OCI-M2 (cell line): ENCODE data around the gene RAB11FIP4.
A peak's percentile ranks its signal among the peaks of the same experiment; 100 is the strongest.

Experiments
- DNase-seq: peaks from one replicate; lab custom pipeline; 2025; ENCODE audit not compliant: unreplicated experiment; lab: John Stamatoyannopoulos, UW

RAB11FIP4 gene

DNA sequence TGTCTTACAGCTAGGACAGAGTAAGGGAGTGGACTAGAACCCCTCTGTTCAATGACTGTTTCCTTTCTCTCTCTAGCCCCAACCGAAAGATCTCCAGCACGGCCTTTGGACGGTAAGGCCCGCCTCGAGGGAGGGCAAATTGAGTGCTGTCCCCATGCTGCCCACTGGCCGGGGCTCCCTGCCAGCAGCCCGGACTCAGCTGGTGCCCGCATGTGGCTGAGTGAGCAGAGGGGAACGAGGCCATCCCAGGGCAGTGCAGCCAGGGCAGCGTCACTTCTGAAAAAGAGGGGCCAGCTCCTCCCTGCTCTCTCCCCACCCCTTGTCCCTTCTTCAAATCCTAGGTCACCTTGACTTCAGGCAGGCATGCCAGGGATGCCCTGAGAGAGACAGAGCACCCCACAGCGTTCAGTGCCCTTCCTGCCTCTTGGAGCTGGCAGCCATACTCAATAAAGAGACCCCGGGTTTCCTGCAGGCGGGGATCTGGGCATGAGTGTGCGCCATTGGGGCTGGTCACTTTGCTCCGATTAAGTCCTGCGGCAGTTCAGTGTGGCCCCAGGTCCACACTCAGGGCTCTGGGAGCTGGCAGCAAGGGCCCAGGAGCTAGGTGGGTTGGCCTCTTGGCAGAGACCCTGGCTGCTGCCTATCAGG lies 130.9 kb downstream of the RAB11FIP4 start:
- no peak for DNase-seq

DNA sequence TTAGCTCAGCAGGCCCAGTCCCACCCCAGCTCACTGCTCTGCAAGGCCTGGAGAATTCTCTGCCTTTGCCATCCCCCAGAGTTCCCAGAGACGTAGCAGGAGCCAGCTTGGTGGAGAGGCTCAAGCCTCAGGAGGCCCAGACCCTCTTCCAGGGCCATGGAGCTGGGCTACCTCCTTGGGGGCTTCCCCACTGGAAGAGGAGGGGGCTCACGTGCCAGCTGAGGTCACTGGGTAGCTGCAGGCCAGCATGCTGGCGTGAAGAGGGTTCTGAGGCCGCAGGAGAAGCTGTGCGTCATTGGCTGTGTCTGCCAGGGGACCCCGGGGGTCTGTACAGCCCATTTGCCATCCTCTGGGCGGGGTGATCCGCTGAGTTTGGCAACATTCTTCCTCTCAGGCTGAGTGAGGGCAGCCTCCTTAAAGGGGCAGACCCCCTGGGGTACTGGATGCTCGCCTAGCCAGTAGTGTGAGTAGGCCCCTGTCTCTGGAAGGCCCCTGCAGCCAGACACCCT lies 131.6 kb downstream of the RAB11FIP4 start:
- DNase-seq: no peak

DNA sequence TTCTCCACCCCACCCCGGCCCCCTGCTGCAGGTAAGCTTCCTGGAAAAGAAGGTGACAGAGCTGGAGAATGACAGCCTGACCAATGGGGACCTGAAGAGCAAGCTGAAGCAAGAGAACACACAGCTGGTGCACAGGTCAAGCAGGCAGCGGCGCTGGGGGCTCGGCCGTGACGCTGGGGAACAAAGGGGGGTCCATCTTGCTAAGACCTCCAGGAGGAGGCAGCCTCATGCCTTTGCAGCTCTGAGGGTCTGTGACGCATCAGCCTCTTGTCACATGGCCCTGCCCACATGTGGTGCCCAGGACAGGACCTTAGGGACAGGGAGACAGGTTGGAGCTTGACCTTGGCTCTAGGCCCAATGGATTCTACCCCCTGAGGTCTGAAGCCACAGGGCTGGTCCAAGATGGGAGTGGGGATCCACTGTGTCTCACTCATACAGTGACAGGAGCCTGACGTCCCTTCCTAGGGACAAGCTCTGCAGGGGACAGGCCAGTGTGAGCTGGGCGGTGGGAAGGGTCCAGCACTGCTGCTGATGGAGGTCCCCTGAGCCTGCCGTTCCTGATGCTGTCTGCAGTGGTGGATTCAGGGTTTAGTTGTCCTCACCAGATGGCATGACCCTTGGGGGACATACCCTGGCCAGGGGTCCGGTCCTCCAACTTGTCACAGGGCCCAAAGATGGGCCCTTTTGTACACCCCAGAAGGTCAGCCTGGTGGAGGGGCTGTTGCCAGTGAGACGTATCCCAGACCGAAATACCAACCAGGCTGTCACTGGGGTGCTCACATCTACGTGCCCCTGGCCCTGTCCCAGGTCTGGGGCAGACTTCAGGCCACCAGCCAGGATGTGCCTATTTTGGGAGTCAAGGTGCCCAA lies 132.6 kb downstream of the RAB11FIP4 start:
- DNase-seq: no peak

DNA sequence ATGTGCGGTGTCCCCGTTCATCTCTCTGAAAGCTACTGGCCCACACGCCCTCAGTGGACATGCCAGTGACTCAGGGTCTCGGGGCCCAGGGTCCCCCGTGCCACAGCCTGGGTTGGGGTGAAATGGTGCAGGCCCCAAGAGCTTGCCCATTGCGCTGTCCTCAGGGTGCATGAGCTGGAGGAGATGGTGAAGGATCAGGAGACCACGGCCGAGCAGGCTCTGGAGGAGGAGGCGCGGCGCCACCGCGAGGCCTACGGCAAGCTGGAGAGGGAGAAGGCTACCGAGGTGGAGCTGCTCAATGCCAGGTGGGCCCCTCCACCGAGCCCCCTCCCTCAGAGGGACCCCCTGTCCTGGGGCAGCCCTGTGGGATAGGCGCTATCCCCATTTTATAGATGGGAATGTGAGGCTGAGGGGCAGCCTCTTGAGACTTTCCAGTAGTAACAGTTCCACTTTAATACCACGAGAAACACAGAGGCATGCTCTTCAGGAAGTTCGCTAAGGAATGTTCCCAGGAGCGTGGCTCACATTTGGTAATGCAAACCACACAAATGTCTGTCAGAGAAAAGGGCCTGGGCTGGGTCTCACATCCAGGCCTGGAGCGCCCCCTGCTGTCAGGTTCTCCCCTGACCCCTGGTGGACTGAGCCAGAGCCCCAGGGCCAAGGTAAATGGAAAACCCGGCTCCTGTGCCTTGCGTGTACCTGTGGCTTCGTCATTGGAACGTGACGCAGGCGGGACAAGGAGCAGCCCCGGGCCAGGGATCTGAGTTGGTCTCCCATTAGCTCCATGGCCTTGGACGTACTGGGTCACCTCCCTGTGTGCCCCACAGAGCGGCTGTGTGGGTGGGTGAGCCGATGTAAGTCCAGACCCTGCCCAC lies 133.7 kb downstream of the RAB11FIP4 start:
- peak; percentile 31 for DNase-seq

DNA sequence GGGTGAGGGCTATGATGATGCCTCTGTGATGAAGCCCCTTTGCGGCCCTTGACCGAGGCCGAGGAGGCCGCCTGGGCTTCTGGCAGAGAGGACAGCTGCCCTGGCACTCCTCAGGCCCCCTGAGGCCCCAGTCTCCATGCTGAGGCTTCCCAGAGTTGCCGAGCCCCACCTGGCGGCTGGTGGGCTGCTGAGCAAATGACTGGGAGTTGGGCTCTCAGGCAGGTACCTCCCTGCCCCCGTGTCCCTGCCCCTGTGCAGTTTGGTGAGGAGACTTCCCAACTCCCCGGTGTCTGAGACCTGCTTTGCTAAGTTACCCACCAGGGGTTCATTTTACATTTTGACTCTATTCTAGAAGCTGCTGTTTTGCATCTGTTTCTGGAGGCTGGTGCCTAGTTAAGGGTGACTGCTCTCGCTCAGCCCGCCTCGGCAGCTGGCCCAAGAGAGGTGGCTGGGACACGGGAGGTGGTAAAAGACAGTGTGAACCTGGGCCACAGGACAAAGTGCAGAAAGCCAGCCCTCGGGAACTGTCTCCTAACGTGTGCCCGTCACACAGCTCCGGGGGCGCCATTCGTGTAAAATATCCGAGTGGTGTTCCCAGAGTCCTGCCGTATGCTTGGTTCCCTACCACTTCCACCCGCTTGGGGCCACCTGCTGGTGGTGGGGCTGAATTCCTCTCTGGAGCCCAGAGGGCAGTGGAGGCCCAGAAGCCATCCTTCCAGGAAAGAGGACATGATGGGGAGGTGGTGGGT lies 134.5 kb downstream of the RAB11FIP4 start:
- no peak for DNase-seq

DNA sequence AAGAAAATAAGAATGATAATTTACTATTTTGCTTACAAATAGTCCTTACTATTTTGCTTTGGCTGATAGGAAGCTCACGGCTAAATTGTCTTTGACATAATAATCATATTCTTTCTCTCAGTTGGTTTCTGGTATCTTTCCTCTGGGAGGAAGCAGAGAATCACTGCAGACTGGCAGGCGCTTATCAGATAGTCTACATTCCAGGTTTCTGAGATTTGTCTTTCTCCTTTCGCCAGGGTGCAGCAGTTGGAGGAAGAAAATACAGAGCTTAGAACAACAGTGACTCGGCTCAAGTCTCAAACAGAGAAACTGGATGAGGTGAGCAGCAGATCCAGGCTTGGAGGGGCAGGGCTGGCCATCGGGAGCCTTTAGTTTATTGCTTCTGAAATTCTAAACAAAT lies 136.1 kb downstream of the RAB11FIP4 start:
- no peak for DNase-seq

DNA sequence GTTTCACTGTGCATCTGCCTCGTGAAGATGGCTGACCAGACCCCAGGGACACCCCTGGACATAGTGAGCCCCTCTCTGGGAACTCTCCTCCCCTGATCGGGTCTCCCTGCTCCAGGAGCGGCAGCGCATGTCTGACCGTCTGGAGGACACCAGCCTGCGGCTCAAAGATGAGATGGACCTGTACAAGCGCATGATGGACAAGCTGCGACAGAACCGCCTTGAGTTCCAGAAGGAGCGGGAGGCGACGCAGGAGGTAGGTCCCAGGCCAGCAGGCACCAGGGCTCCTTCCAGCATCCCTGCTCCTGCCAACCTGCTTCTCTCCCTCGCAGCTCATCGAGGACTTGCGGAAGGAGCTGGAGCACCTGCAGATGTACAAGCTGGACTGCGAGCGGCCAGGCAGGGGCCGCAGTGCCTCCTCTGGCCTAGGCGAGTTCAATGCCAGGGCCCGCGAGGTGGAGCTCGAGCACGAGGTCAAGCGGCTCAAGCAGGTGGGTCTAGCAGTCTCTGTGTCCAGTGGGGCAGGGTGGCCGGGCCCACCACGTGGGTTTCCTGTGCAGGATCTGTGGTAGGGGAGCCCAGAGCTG lies 136.9 kb downstream of the RAB11FIP4 start:
- DNase-seq: no peak

DNA sequence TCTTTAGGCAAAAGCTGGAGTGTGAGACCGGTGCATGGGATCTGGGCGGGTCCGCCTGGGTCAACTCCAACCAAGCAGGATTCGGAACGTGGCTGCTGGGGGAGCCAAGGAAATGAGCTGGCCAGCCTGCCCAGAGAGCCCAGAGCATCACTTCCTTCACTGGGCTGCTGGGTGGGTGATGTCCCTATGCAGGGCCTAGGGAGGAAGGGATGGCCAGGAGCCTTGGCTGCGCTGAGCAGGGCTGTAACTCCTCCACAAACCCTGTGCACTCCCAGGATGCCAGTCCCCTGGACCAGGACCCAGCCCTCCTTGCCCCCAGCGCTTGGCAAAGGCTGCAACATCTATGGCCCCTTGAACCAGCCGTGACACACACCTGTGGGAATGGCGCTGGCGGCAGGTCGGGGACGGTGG lies 138.4 kb downstream of the RAB11FIP4 start:
- DNase-seq: no peak

DNA sequence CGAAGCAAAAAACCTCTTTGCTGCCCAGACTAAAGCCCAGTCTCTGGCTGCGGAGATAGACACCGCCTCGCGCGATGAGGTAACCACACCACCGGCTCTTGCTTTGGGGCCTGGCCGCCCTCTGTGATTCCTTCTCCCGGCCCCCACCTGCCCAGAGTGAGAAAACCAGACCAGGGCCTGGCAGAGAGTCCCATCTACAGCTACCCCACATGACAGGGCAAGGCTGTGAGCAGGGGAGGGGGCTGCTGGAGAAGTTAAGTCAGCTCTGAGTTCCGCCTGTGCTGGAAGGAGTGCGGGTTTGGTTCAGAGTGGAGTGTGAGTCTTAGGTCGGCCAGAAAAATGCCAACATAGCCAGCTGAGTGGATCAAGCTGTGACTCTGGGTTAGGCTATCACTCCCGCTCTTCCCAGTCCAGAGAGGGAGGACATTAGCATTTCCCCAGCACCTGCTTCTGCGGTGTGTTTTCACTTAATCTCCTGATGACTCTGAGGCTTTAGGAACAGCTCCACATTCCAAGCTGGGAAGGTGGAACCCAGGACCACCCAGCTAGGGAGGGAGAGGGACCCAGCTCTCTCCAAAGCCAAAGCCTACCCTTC lies 139.0 kb downstream of the RAB11FIP4 start:
- DNase-seq: no peak

DNA sequence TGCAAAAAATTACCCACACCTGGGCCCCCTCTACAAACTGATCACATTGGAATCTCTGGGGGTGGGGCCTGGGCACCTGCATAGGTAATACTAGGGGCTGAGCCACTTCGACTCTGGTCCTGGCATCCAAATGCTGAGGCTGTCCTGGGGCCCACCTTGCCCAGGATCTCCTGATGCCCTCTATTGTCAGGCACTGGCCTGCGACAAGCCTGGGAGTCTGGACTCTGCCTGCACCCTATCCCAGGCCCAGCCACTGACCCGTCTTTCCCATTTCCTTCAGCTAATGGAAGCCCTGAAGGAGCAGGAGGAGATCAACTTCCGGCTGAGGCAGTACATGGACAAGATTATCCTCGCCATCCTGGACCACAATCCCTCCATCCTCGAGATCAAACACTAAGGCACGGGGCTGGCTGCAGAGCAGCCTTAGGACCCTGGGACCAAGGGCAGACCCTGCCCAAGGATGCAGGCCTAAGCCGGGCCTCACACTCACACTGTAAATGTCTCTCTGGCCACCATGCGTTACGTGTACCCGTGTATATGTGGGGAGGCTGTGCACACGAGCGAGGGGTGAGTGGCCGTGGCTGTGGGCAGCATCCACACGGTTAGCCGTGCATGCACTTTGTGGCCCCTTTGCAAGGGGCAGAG lies 140.0 kb downstream of the RAB11FIP4 start:
- no peak for DNase-seq

DNA sequence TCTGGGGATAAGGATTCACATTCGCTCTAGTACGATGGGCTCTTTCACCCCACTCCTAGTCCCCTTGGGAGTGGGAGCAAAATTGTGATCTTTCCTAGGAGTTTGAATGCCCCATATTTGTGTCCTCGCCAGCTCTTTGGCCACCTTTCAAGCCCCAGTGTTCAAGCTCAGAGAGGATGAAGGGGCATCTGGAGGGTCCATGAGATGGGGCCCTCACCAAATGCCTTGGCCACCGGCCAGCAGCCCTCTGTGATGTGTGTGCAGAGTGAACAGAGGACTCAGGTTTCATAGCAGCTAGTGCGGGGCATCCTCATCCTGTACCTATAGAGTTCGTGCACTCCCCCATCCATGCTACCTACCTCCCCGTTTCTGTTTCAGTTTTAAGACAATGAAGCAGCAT lies 140.6 kb downstream of the RAB11FIP4 start:
- DNase-seq: no peak

DNA sequence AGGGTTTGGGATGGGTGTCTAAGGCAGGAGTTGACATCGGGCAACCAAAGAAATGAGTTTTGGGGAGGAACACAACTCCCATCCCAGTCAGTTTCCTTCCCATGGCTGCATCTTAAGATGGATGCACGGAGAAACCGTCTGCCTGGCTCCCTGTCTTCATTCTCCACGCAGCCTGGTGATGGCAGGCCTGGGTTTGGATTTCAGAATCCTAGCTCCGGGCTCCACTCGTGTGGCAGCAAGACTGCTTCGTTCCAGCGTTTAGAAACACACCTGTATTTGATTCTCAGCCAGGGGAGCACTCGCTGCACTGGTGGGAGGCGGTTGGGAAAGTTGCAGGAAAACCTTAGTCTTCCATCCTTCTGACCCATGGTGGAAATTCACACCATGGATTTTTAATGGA lies 141.1 kb downstream of the RAB11FIP4 start:
- no peak for DNase-seq

DNA sequence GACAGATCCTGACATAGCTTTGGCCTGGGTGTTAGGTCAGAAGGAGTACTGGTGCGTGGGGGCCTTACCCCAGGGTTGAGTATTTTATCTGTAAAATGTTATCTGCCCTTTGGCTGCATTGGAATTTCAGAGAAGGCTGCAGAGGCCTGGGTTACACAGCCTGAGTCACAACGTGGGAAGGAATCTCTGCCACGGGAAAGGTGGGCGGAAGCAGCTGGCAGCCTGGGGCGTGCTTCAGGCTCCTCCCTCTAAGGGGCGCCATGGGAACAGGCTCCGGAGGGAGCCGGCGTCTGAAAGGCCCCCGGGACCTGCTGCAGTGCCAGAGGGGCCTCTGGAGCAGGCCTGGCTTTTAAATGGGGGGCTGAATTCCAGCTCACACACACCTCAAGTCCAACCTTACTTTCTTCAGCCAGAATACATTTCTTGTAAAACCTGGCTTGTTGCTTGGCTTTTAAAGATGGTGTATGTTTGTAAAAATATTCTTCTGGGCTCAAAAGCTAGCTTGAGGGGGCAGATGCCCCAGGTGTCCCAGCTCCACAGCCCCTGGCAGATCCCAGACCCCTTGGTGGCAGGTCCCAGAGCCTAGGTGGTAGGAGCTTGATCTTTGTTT lies 142.2 kb downstream of the RAB11FIP4 start:
- no peak for DNase-seq

DNA sequence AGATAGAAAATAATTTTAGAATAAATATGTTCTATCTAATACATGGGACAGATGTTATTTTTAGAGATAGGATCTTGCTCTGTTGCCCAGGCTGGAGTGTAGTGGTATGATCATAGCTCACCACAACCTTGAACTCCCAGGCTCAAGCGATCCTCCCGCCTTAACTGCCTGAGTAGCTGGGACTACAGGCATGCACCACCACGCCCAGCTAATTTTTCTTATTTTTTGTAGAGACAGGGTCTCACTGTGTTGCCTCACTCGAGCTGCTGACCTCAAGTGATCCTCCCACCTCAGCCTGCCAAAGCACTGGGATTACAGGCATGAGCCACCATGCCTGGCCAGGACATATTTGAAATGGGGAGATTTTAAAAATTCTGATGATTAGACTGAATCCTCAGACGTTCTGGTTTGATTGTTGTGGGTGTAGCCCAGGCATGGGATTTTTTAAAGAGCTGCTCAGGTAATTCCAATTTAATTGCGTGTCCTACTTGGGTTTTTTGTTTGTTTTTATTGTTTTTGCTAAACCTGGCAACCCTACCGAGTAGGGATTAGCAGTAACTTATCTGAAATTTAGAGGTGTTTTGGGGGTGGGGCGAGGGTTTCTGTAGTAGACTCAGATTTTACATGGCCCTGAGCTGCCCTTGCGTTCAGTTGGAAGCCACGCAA lies 142.9 kb downstream of the RAB11FIP4 start:
- no peak for DNase-seq

DNA sequence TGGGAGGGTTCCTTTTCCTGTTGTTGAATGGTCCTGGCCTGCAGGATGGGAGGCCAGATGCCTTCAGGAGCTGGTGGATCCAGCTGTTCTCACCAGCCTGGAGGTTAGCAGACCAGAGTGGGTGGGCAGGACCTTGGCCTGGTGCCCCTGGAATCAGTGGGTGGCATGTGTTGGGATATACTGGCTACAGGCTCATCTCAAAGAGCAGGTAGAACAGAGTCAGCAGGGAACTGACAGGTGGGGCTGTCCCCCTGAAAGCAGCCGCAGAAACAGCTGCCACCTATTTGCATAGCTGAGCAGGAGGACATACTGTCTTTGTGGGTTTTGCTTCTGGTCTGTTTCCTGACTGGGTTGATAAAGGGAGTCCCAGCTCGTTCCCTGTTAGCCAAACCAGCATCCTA lies 144.1 kb downstream of the RAB11FIP4 start:
- DNase-seq: no peak

DNA sequence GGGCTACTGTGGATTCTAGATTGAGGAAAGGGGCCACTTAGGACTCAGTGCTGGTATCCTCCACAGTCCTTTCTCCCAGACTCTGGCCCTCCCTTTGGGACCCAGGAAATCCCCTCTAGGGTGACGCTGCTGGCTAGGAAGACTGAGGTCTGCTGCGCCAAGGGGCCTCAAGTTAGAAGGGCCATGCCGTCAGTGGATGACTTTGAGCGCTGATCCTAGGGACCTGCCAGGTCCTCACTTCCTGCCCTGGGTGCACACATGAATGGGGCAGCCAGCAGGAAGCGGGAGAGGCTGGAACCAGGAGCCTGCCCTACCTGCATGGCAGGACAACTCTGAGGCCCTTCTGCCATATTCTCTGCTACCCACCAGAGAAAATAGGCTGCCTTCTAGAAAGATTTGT lies 145.0 kb downstream of the RAB11FIP4 start:
- no peak for DNase-seq

DNA sequence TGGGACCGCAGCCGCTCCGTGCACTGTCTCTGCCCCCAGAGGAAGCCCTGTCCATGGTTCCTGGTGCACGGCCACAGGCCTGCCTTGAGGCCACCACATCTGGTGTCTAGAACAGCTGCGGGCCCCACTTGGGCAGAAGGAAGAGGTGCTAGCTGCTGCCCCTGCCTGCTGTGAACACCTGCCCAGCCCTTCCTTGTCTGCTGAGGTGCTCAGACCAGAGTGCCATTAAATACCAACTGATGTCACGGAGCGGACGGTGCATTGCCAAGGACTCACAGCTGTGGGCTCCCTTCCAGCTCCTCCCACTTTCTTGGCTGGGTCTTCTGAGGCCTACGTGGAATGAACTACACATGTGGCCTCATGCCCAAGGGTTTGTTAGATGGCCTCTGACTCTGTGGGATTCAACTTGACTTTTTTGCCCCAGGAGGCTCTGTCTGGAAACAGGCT lies 146.1 kb downstream of the RAB11FIP4 start:
- no peak for DNase-seq

DNA sequence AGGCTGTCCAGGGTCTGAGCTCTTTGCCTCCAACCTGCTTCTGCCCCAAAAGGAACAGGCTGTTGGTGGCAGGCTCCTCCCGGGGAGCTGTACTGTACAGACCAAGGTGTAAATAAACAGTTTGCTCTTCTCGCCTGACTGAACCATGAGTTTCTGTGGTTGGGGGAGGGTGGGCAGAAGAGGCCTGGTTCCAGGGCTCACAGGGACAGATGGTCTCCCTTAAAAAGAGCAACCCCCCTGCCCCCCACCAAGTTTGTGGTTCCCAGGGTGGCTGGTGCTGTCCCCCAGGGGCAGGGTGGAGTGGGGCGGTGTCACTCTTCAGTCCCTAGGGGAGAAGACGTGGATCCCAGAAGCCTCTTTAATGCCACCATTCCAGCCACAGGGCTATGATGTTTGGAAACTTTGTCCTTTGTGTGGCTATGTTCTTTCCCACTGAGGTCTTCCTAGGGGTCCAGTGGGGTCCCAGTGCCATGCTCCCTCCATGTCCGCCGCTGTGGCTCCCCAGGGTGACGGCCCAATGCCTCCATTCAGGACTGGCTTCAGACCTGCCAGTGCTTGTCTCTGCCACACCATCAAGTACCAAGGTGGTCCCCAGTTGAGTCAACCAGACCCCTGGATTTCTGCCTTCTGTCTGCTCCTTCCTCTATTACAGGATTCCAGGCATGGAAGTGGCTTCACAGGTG lies 146.7 kb downstream of the RAB11FIP4 start:
- DNase-seq: no peak
